ENCODE measurements around the gene SPECC1. TPM values are rescaled to one million over a fixed set of nuclear protein-coding genes. Genes with fewer than 3 reads are reported as not detected.

The SPECC1 gene
- total RNA-seq, 1 donor from 2014 or later = 26.9 TPM

DNA sequence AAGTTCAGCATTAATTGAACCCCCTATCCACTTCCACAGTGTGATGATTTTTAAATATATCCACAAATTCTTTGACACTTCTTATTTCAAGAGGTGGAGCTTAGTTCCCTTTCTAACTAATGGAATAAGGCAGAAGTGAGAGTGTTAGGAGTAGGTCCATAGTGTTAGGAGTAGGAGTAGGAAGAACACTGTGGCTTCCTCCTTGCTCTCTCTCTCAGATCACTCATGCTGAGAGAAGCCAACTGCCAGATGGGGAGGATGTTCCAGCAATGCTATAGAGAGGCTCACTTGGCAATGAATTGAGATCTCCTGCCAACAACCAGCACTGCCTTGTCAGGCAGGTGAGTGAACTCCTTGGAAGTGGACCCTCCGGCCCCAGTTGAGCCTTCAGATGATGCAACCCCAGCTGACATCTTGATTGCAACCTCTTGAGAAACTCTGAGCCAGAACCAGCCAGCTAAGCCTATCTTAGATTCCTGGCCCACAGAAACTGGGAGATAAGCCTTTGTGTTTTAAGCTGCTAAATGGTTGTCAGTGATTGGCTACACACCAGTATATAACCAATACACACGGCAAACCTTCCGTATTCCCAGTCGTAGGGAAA, 44.3 kb downstream of the SPECC1 start:
- H3K27me3 ChIP-seq (ENCODE audit: low read depth) = no peaks in the 10 kb centered on the region
- H3K36me3 ChIP-seq = no peaks in the 10 kb centered on the region
- no peak overlapping the region for H3K4me3 ChIP-seq
- intact Hi-C loops (cut with DNase I) = no loop called here
- TF ChIP-seq, protein P1, sequence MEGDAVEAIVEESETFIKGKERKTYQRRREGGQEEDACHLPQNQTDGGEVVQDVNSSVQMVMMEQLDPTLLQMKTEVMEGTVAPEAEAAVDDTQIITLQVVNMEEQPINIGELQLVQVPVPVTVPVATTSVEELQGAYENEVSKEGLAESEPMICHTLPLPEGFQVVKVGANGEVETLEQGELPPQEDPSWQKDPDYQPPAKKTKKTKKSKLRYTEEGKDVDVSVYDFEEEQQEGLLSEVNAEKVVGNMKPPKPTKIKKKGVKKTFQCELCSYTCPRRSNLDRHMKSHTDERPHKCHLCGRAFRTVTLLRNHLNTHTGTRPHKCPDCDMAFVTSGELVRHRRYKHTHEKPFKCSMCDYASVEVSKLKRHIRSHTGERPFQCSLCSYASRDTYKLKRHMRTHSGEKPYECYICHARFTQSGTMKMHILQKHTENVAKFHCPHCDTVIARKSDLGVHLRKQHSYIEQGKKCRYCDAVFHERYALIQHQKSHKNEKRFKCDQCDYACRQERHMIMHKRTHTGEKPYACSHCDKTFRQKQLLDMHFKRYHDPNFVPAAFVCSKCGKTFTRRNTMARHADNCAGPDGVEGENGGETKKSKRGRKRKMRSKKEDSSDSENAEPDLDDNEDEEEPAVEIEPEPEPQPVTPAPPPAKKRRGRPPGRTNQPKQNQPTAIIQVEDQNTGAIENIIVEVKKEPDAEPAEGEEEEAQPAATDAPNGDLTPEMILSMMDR (IDR thresholded peaks at IDR 0.05) = no peak
- H3K4me1 ChIP-seq = no peaks in the 10 kb centered on the region
- ATAC-seq (peak in 1 of 2 donors; percentile 52), DNase-seq (no peak)
- H3K27ac ChIP-seq = no peak overlapping the region
- H3K9me3 ChIP-seq = no peaks in the 10 kb centered on the region

DNA sequence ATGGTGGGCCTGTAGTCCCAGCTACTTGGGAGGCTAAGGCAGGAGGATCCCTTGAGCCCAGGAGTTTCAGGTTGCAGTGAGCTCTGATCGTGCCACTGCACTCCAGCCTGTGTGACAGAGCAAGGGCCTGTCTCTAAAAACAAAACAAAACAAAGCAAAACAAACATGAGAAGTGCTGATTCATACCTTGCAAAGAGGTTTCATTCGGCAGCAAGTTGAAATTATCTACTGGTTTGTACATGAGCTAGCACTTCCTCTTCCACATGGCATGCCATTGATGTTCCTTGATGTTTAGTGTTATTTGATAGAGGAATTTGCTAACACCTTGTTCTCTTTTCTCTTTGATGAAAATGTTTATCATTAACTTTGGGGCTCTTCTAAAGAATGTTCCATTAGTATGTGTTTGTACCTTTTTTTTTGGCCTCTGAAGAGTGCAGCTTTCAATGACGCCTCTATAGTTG, 50.6 kb downstream of the SPECC1 start:
- DNase-seq = no peak
- H3K27me3 ChIP-seq (ENCODE audit: low read depth) = no peaks in the 10 kb centered on the region
- intact Hi-C loops (cut with DNase I) = no loop called here
- H3K4me1 ChIP-seq = peaks cover 17% of the 10 kb centered on the region
- ATAC-seq = no peak
- no peaks in the 10 kb centered on the region for H3K9me3 ChIP-seq
- H3K27ac ChIP-seq = no peak overlapping the region
- TF ChIP-seq, protein P1 (IDR thresholded peaks at IDR 0.05) = no peak
- no peak overlapping the region for H3K4me3 ChIP-seq
- H3K36me3 ChIP-seq = no peaks in the 10 kb centered on the region

DNA sequence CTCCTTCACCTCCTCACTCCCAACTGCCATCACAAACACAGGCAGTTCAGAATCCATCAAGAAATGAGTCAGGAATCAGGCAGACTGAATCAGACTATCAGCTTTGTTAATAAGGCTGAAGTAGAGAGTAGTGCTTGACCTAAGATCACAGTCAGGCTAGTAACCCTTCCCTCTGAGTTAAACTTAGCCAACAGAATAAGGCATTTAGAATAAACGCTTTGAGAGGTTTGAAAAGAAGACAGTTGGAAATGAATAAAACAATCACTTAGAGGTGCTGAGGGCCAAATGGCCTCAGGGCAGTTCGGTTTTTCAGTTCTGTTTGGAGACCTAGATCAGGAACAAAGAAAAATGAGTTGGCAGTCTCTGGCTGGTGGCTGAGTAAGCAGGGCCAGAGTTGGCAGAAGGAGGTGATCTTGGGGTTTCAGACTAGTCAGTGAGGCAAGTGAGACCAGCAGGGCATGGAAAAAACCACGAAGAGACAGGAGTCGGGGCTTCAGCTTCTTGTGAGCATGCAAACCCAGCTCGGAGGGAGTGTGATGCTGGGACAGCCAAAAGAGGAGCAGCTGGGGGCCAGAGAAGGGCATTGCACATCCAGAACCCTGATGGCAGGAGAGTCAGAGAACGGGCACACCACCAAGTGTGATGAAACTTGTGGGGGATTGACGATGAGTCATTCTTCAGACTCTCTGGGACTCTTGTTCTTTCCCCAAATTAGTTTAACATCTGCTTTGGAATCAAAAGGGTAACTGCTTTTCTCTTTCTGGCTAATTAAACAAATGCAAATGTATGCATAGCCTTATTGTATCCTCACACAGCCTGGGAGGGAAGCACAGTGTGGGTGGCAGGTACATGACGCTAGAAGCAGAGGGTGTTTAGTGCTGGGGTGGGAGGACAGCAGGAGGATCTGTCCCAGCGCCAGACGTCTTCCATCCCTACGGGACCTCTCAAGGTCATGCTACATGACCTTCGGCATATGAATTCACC, 54.8 kb downstream of the SPECC1 start:
- no peak overlapping the region for H3K4me3 ChIP-seq
- H3K27me3 ChIP-seq (ENCODE audit: low read depth) = no peaks in the 10 kb centered on the region
- peaks cover 29% of the 10 kb centered on the region for H3K4me1 ChIP-seq
- H3K9me3 ChIP-seq = no peaks in the 10 kb centered on the region
- TF ChIP-seq, protein P1 (IDR thresholded peaks at IDR 0.05) = no peak
- ATAC-seq (peak; percentile 75 to 83), DNase-seq (peak; percentile 52)
- peak overlapping the region; percentile 58 for H3K27ac ChIP-seq
- H3K36me3 ChIP-seq = no peaks in the 10 kb centered on the region
- intact Hi-C loops (cut with DNase I) = no loop called here

DNA sequence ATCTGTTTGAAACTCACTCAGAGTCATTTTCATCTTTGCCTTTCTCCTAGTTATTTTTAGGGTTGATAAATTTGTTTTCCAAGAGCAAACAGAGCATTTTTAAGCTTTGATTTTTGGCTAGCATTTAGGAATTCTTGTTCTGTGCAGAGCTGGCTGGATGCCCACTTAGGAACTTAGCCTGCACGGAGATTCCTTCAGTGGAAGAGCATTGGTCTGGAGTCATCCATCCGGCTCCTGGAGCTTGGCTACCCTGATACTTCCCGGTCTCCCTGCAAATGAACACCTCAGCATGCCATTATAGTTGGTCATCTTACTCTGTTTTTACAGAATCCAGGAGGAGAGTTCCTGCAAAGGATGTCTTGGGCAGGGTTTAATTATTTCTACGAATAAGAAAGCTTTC, 57.1 kb downstream of the SPECC1 start:
- Histone ChIP-seq H3K27me3 (ENCODE audit: low read depth) (no peaks in the 10 kb centered on the region), H3K27ac (no peak overlapping the region), H3K4me1 (peaks cover 29% of the 10 kb centered on the region), H3K4me3 (no peak overlapping the region), H3K9me3 (no peaks in the 10 kb centered on the region), H3K36me3 (no peaks in the 10 kb centered on the region)
- TF ChIP-seq, protein P1 (IDR thresholded peaks at IDR 0.05) = no peak
- DNase-seq (no peak), ATAC-seq (peak in 1 of 2 donors; percentile 36)
- intact Hi-C loops (cut with DNase I) = no loop called here

DNA sequence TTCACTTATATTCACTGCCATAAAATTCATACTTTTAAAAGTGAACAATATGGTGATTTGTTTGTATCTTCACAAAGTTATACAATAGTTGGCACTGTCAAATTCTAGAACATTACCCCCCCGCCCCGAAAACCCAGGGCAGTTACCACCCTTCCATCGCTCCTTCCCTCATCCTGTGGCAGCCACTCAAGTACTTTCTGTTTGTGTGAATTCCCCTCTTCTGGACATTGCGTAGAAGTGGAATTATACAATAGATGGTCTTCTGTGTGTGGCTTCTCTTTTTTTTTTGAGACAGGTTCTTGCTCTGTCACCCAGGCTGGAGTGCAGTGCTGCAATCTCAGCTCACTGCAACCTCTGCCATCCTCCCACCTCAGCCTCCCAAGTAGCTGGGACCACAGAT, 58.6 kb downstream of the SPECC1 start:
- Histone ChIP-seq H3K4me1 (peaks cover 32% of the 10 kb centered on the region), H3K4me3 (no peak overlapping the region), H3K9me3 (no peaks in the 10 kb centered on the region), H3K27me3 (ENCODE audit: low read depth) (no peaks in the 10 kb centered on the region), H3K36me3 (no peaks in the 10 kb centered on the region), H3K27ac (no peak overlapping the region)
- DNase-seq = no peak
- intact Hi-C loops (cut with DNase I) = no loop called here
- ATAC-seq = no peak
- TF ChIP-seq, protein P1 (IDR thresholded peaks at IDR 0.05) = no peak

All from lower lobe of right lung (tissue), 2 donors.